ENCODE measurements around the gene CNTN1. TPM values are rescaled to one million over a fixed set of nuclear protein-coding genes. Genes with fewer than 3 reads are reported as not detected.

CNTN1 gene
- total RNA-seq, 4 donors from 2014 or later, result 64.1 to 193 (median 92.4) TPM

DNA sequence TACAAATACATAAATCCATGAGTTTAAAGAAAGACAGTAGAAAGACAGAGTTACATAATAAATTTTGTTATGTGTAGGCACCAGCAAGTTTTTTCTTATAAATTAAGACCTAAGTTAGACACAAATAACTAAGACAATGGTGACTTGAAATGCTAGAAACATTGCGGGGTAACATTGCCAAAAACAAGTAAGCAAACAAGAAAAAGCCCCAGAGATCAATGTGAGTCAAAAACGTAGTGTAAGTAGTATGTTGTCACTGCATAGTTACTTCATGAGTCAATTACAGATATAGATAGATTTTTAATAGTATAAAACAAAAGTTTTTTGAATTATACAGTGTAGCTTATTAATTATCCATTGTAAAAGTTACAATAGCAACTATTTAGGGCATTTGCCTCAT is 83.4 kb downstream of the CNTN1 start:
- TF ChIP-seq EP300 (IDR thresholded peaks at IDR 0.05) (no peak), POLR2A (IDR thresholded peaks at IDR 0.05) (no peak), POLR2AphosphoS5 (IDR thresholded peaks at IDR 0.05) (no peak)
- Histone ChIP-seq H3K27ac (no peak overlapping the region), H3K4me3 (no peak overlapping the region), H3K27me3 (no peaks in the 10 kb centered on the region), H3K9me3 (no peaks in the 10 kb centered on the region), H3K36me3 (no peaks in the 10 kb centered on the region), H3K4me1 (peaks cover 0 to 13% (median 4%) of the 10 kb centered on the region in 3 donors)
- WGBS, 2 donors (ENCODE audit: low coverage in 1 of 2), result 50 to 78% methylated on average over 2 of the region's 2 CpGs
- ATAC-seq, result no peak

DNA sequence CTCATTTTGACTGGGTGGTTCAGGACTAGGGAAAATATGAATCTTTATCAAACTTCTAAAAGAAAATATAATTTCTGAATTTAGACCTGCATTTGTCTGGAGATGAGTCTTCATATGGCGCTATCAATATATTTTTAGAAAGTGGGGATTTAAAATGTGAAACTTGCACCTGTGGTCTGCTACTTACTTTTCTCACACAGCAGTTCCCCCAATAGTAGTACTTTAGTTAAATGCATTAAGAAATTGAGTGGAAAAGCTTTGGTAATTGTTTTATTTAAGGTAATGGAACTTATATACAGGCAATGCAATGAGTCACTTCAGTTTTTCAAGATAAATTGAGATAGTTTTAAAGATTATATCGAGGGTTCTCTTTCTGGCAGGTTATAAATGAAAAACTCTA is 91.9 kb downstream of the CNTN1 start:
- ATAC-seq, result no peak
- no peaks in the 10 kb centered on the region for H3K27me3 ChIP-seq
- peaks cover 0 to 19% (median 0%) of the 10 kb centered on the region in 3 donors for H3K4me1 ChIP-seq
- H3K27ac ChIP-seq, result no peak overlapping the region
- no peaks in the 10 kb centered on the region for H3K9me3 ChIP-seq
- H3K4me3 ChIP-seq, result no peak overlapping the region
- TF ChIP-seq, protein P1, sequence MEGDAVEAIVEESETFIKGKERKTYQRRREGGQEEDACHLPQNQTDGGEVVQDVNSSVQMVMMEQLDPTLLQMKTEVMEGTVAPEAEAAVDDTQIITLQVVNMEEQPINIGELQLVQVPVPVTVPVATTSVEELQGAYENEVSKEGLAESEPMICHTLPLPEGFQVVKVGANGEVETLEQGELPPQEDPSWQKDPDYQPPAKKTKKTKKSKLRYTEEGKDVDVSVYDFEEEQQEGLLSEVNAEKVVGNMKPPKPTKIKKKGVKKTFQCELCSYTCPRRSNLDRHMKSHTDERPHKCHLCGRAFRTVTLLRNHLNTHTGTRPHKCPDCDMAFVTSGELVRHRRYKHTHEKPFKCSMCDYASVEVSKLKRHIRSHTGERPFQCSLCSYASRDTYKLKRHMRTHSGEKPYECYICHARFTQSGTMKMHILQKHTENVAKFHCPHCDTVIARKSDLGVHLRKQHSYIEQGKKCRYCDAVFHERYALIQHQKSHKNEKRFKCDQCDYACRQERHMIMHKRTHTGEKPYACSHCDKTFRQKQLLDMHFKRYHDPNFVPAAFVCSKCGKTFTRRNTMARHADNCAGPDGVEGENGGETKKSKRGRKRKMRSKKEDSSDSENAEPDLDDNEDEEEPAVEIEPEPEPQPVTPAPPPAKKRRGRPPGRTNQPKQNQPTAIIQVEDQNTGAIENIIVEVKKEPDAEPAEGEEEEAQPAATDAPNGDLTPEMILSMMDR (IDR thresholded peaks at IDR 0.05), result no peak
- TF ChIP-seq EP300 (IDR thresholded peaks at IDR 0.05) (no peak), POLR2A (IDR thresholded peaks at IDR 0.05) (no peak), POLR2AphosphoS5 (IDR thresholded peaks at IDR 0.05) (no peak)
- H3K36me3 ChIP-seq, result no peaks in the 10 kb centered on the region
- WGBS, 2 donors (ENCODE audit: low coverage in 1 of 2), result 65 to 96% methylated on average over 2 of the region's 2 CpGs

DNA sequence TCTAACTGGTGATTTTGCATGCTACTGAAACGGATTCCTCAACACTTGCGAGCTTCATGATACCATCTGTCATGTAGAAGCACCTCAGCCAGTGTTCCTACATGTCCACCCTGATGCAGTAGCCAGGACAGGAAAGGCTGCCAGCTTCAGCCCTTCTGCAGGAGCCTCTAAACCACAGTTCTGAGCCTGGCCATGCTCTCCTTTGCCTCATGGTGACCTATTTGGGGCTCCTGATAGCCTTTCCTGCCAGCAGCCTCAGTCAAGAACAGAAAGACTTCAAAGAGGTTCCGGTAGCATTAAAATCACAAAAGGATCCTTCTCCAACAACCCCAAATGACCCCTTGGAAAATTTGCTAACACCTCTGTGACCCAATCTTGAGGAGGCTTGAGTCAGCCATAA is 96.0 kb downstream of the CNTN1 start:
- TF ChIP-seq POLR2AphosphoS5 (IDR thresholded peaks at IDR 0.05) (no peak), POLR2A (IDR thresholded peaks at IDR 0.05) (no peak), EP300 (IDR thresholded peaks at IDR 0.05) (no peak)
- TF ChIP-seq, protein P1 (IDR thresholded peaks at IDR 0.05), result no peak
- Histone ChIP-seq H3K36me3 (no peaks in the 10 kb centered on the region), H3K27ac (no peak overlapping the region), H3K9me3 (no peaks in the 10 kb centered on the region), H3K4me3 (no peak overlapping the region), H3K27me3 (no peaks in the 10 kb centered on the region), H3K4me1 (peaks cover 0 to 36% (median 5%) of the 10 kb centered on the region in 3 donors)
- 86 to 92% methylated on average over 2 to 3 of the region's 3 CpGs for WGBS, 2 donors (ENCODE audit: low coverage in 1 of 2)
- ATAC-seq, result no peak

DNA sequence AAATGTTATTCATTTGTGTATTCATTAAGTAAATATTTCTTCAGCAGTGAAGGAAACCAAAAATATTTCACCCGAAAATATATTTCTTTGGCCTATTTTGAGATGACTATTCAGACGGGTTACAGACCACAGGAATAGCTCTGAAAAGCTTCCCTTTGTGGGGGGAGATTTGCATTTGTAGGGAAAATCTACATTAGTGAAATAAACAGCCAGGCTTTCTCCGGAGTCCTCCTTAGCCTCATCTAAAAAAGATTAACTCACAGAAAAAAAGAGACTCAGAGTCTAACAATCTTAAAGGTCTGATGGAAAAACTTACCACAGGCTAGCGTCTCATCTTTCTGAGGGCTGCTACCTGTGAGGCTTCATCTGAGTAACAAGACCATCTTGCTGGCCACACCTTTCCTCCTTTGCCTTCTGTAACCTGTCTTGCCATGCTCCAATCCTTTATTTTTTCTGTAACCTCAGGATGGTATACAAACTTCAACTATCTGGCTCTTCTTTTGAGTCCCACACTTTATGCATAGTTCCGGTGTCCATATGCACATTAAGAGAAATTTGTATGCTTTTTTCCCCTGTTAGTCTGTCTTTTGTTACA is 100.7 kb downstream of the CNTN1 start:
- H3K27ac ChIP-seq, result peak overlapping the region in 3 of 4 donors; percentile 21 to 66 (median 34)
- H3K4me3 ChIP-seq, result no peak overlapping the region
- WGBS, 2 donors (ENCODE audit: low coverage in 1 of 2), result 16 to 22% methylated on average over 3 to 5 of the region's 5 CpGs
- peaks cover 0 to 36% (median 6%) of the 10 kb centered on the region in 3 donors for H3K4me1 ChIP-seq
- no peaks in the 10 kb centered on the region for H3K36me3 ChIP-seq
- no peaks in the 10 kb centered on the region for H3K27me3 ChIP-seq
- H3K9me3 ChIP-seq, result no peaks in the 10 kb centered on the region
- no peak for TF ChIP-seq POLR2AphosphoS5 (IDR thresholded peaks at IDR 0.05)
- no peak for ATAC-seq

DNA sequence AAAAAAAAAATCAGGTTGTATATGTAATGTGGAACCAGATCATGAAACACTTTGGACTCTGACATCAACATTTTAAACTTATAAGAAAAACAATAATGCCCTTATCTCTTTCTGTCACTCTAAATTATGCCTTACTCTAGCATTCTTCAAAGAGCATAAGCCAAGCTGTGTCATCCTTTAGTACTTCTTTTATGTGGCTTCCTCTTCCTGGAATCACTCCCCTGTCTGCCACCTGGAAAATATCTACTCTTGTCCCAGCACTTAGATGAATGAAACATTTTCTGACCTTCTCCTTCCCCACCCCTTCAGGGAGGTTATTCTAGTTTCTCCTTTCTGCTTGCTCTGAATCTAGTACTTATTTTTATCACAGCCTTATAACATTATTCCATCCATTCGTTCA is 101.2 kb downstream of the CNTN1 start:
- Histone ChIP-seq H3K4me1 (peaks cover 0 to 30% (median 6%) of the 10 kb centered on the region in 3 donors), H3K36me3 (no peaks in the 10 kb centered on the region), H3K9me3 (no peaks in the 10 kb centered on the region), H3K27me3 (no peaks in the 10 kb centered on the region), H3K27ac (peak overlapping the region in 1 of 4 donors; percentile 66), H3K4me3 (no peak overlapping the region)
- WGBS, 2 donors (ENCODE audit: low coverage in 1 of 2), result 32 to 63% methylated on average over 1 of the region's 1 CpG
- no peak for ATAC-seq
- TF ChIP-seq POLR2A (IDR thresholded peaks at IDR 0.05) (no peak), POLR2AphosphoS5 (IDR thresholded peaks at IDR 0.05) (peak; percentile 45)

DNA sequence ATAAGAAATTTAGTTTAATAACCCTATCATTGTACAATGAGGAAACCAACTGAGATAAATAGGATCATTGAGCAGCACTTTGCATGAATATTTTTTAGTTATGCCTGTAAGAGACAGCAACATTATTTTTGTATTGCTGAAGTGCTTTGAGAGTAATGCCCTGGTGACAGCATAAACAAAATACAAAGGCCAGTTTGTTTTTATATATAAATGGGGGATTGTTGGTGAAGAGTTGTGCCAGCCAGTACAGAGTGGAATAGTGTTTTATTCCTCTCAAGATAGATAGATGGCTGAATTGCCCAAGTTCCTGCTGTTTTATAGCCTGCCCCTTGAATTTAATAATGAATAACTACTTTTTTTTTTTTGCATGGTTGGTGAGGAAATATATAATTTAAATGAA is 101.8 kb downstream of the CNTN1 start:
- Histone ChIP-seq H3K4me1 (peaks cover 0 to 29% (median 6%) of the 10 kb centered on the region in 3 donors), H3K27me3 (no peaks in the 10 kb centered on the region), H3K36me3 (no peaks in the 10 kb centered on the region), H3K4me3 (no peak overlapping the region), H3K27ac (no peak overlapping the region), H3K9me3 (no peaks in the 10 kb centered on the region)
- TF ChIP-seq, protein P1 (IDR thresholded peaks at IDR 0.05), result no peak
- no peak for TF ChIP-seq POLR2A (IDR thresholded peaks at IDR 0.05)
- no peak for TF ChIP-seq EP300 (IDR thresholded peaks at IDR 0.05)
- TF ChIP-seq POLR2AphosphoS5 (IDR thresholded peaks at IDR 0.05), result no peak
- ATAC-seq, result no peak
